ENCODE results near the gene TSC2.
A peak's percentile ranks its signal among the peaks of the same experiment; 100 is the strongest.

TSC2 gene

DNA sequence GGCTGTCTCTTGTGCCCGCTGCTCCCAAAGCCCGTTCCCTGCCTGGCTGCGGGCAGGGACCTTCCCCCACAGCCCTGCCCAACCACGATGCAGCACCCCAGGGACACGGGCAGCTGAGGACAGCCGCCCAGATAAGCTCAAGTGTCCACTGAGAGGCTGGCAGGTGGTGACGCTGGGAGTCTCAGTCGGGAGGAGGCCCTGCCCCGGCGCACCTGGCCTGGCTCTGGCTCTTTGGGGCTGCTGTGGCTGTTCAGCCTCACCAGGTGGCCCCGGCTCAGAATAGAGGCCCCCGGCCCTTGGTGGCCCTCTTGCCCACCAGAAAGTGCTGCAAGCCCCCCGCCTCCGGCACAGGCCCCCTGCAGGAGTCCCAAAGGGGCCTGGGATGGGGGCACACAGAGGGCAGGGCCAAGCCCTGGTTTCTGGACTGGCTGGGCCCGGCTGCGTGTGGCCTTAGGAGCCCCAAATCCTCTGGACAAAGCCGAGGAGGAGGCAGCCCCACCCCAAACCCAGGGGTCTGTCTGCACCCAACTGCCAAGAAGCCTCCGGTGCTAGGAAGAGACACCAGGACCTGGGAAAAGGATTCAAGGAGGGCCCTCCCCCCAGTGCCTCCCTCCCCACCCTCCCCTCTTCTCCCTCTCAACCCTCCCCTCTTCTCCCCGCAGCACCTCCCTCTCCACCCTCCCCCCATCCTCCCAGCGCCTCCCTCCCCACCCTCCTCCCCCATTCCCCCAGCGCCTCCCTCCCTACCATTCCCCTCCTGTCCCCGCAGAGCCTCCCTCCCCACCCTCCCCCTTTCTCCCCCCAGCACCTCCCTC lies 5.4 kb upstream of the TSC2 start:
- no peak for DNase-seq

DNA sequence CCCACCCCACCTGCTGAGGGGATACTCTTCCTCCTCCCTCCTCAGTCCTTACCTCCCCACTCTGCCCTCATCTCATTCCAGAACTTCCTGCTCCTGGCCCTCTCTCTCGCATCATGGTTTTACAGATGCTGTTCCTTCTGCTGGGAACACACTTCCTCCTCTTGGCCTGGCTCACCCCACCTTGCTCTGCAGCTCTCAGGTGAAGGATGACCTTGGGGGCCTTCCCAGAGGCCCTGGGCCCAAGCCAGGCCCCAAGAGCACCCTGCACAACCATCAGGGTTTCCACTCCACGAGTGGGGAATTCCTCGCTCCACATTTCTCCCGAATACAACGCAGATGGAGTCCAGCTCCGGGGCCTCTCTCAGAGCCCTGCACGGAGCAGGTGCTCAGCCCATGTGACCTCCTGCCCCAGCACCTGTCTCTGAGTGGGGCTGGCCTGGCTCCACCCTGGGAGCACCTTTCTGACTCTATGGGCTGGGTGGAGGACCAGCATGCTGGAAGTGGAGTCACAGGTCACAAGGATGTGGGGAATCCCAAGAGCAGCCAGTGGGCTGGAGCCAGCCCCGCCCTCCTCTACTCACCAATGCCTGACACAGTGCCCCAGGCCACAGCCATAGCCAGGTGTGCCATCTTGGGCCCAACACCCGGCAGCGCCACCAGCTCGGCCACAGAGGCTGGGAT lies 4.7 kb upstream of the TSC2 start:
- DNase-seq = no peak

DNA sequence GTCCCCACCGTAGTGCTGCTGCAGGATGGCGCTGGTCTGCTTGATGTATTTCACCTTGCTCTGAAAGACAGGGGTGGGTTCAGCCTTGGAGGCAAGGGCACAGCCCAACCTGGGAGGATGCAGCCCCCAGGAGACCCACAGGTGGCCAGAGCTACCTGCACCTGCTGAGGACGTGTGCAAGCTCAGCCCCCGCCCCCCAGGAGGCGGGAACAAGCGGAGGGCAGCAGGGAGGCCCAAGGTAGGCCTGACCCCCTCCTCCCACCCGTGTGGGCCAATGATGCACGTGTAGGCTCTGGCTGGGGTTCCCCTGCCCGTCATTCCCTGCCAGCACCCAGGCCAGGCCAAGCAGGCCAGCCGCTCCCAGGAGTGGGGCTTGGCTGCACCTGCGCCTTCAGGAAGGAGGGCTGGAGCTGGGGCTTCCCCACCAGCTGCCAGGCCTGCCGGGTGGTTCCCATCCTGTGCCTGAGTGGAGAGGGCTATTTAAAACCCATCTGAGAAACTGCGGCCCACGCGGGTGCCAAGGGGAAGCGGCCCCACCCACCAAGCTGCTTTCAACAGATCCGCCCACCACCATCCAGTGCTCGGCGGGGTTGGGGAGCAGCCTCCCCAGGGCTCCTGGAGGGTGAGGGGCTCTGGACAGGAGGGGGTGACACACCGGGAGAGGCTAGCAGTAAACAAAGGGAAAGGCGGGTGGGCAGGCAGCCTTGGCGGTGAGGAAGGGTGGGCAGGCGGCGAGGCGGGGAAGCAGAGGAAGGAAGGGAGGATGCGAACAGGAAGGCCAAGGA lies 3.9 kb upstream of the TSC2 start:
- no peak for DNase-seq

DNA sequence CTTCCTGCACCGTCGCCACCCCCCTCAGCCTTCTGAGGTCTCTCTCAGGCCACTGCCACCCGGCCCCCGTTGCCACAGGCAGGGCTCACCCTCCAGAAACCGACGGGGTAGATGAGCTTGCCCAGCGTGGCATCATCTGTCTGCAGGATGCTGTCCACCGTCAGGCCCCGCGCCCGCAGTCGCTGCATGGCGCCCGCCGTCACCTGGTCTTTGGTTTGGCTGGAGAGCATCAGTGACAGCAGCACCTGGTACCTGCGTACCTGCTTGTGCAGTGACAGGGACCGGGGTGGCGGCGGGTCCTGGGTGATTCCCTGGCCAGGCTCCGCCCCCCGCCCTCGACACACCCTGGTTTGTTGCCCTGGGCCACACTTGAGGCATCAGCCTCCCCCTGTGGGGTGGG lies 3.2 kb upstream of the TSC2 start:
- no peak for DNase-seq

DNA sequence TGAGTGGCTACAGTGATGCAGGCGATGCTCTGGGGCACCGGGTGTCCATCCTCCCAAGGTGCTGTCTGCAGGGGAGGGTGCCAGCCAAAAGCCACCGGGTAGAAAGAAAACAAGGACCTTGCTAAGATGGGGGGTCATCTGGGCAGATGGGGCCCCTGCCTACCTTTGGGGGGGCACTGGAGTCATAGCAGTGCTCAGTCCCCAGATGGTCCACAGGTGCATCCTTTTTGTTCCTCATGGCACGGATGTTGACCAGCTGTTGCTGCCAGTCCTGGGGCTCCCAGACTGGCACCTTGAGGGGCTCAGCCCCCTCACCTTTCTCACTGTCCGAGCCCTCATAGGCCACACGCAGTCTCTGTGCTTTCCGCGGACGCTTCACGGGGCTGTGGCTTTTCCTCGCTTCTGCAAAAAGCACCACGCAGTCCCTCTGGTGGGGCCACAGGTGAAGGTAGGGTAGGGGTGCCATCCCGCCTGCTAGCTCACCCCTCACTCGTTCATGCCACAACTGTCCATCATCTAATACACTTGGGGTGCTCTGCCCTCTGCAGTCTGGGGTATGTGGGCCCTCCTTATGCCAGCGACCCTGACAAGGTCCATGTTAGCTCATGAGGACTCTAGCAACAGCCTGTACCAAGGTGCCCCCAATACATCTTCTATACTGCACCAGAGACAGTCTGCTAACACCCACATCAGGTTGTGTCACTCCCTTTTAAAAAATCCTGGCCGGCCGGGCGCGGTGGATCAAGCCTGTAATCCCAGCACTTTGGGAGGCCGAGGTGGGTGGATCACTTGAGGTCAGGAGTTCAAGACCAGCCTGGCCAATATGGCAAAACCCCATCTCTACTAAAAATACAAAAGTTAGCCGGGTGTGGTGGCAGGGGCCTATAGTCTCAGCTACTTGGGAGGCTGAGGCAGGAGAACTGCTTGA lies 1.6 kb upstream of the TSC2 start:
- DNase-seq = no peak

DNA sequence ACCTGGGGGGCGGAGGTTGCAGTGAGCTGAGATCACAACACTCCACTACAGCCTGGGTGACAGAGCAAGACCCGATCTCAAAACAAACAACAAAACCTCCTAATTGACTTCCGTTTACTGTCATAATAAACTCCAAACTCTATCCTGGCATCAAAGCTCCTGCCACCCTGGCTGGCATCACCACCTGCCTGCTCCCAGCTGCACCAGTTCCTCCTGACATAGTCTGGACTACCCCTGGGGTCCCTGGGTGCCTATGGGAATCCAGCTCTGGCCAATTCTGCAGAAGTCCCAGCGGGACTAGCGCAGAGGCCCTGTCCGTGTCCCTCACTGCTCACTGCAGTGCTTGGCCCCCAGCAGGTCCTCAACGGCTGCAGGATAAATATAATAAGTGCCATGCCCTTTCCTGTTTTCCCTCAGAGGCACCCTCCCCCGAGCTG lies 874 bp upstream of the TSC2 start:
- no peak for DNase-seq

DNA sequence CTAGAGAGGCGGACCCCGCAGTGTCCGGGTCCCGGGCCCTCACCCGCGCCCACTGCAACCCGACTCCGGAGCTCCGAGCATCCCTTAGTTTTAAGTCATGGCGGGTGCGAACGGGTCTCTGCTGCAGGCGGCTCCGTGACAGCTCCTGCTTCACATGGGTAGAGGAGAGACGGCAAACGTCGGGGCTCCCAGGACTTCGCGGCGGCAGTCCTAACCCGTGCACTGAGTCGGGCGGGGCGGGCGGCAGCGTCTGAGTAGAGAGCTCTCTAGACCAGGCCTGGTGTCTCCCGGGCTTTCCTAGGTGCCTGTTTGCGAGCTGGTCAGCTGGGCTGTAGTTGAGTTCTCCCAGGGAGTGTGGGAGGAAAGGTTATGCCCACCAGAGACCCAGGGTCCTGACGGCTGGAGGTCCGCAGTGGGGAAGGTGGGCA lies 345 bp downstream of the TSC2 start:
- DNase-seq = no peak

DNA sequence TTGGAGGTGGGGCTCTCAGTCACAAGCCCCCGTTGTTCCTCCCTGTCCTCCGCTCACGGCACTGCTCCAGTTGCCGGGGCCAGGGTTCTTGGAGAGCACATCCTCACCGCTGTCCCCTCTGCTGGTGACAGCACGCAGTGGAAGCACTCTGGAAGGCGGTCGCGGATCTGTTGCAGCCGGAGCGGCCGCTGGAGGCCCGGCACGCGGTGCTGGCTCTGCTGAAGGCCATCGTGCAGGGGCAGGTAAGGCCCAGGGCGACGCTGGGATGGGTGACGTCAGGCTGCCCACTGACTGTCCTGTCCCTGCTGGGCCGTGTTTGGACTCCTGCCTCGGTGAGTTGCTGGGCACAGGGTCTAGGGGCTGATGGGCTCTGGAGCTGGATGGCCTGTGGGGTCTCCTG lies 5.4 kb downstream of the TSC2 start:
- no peak for DNase-seq

DNA sequence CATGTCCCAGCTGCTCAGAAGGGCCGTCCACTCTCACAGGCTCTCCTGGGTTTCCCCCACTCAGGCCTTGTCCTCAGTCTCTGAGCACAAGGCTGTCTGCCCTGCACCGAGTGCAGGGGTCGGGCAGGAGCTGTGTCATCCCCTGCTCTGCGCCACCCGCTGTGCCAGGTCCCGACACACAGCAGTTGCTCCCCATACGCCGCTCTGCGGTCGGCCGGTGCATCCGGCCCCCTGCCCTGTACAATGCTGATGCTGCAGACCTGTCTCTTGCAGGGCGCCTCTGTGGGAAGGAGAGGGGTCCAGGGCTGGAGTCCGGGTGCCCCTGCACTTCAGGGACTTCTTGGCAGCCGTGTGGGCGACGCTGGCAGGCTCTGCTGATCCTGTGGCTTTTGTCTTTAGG lies 6.1 kb downstream of the TSC2 start:
- no peak for DNase-seq

DNA sequence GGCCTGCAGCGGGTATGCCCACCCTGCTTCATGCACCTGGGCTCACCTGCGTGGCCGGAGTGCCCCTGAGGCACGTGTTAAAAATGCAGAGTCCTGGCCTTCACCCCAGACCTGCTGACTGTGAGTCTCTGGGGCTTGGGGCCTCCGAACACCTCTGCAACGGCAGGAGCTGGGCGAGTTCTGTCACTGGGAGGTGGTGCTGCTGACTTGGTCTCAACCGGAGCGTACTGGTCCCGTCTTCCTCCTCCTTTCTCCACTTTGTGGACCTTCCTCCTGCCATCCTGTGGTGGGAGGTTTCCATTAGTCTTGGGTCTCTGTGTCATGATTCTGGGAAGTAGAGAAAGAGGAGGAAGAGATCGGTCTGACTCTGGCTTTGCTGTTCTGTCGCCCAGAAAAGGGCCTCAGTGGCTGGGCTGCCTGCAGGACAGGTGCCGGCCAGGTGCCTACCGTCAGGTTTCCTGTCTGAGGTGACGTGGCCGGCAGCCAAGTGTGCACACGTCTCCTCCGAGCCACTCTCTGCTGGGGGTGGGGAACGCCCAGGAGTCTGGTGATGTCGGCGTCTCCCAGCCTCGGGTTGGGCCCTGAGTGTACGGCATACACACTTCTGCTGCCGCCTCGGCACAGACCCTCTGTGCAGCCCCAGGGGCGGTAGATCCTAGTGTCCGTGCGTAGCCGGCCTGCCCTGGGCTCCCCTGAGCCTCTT lies 6.9 kb downstream of the TSC2 start:
- no peak for DNase-seq

DNA sequence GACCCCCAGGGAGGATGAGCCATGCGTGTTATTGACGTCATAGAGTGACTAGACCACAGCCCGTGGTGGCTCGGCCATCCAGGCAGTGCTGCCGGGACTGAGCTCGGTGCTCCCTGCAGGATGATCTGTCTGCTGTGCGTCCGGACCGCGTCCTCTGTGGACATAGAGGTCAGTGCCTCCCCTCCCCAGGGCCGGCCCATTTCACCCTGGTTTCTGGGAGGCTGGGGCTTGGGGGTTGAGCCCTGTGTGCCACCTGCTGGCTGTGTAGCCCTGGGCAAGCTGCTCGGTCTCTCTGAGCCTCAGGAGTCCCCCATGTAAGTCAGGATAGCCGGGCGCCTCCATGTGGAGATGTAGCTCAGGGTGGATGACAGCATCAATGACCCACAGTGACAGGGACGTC lies 8.3 kb downstream of the TSC2 start:
- DNase-seq = no peak

DNA sequence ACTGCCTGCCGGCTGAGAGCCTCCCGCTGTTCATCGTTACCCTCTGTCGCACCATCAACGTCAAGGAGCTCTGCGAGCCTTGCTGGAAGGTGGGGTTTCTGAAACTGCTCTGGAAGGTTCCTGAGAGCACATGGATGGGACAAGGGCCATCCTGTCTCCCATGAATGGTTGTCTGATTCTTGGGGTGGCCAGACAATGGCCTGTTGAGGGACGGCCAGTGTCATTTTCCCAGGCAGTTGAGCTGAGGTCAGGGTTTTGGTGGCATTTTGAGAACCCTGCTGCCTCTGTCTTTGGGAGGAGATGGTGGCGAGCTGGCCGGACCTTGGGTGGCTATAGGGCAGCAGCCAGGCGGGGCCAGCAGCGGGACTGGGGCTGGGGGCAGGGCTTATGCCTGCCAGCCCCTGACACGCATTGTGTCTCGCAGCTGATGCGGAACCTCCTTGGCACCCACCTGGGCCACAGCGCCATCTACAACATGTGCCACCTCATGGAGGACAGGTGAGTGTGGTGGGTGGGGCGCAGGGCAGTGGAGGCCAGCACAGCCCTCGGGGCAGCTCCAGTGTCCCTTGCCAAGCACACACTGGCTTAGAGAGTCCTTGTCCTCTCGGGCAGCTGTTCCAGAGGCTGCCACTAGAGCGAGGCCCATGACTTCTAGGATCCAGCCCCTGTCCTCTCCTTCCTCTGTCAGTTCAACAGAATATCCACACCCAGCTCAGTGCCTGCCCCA lies 9.1 kb downstream of the TSC2 start:
- DNase-seq = no peak

DNA sequence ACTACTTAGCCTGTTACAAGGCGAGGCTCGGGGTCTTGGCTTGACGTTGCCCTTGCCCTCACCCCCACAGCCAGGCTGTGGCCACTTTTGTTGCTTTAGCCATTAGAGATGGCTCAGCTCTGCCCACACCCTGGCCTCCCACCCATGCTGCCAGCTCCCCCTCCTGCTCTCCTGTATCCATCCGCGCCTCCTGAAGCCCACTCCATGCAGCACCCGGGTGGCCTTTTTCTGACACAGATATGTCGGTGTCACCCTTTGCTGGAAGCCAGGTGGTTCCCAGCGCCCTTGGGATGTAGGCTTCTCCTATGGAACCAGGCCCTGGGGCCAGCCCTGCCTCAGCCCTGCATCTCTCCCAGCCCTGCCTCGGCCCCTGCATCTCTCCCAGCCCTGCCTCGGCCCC lies 9.7 kb downstream of the TSC2 start:
- no peak for DNase-seq

DNA sequence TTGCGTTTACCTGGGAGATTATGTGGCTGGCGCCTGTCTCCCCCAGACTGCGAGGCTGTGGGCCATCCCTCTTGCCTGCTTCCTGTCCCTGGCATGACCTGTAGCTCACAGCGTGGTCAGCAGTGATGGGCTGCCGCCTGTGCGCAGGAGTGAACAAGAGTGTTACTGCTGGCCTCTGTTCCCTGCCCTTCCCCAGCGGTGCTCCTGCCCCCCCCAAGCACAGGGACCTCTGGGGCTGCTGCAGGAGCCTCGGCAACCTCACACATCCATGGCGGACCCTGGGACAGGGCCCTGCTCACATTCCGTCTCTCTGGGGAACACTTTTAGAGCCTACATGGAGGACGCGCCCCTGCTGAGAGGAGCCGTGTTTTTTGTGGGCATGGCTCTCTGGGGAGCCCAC lies 10.6 kb downstream of the TSC2 start:
- DNase-seq = peak; percentile 67

DNA sequence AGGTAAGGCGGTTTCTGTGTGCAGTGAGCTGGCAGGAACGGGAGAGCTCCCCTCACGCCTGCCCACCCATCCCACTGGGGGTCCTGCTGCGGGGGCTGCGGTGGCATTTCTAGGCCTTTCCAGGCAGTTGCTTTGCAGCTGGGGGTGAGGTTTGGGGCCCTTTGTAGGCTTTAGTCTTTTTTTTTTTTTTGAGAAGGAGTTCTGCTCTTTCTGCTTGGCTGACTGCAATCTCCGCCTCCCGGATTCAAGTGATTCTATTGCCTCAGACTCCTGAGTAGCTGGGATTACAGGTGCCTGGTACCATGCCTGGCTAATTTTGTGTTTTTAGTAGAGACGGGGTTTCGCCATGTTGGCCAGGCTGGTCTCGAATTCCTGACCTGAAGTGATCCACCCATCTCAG lies 11.1 kb downstream of the TSC2 start:
- DNase-seq = peak; percentile 58

DNA sequence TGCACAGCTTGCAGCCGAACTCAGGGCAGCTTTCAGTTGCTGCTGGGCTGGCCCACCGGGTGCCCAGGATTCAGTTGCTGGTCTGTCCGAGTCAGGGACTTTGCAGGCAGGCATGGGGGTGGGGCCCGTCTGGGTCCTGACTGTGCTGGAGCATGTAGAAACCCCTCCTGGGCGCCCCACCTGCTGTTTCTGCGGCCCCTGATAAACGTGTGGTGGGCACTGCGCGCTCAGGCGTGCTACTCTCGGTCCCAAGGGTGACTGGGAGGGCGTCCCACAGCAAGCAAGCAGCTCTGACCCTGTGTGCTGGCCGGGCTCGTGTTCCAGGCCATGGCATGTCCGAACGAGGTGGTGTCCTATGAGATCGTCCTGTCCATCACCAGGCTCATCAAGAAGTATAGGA lies 12.6 kb downstream of the TSC2 start:
- DNase-seq = no peak

DNA sequence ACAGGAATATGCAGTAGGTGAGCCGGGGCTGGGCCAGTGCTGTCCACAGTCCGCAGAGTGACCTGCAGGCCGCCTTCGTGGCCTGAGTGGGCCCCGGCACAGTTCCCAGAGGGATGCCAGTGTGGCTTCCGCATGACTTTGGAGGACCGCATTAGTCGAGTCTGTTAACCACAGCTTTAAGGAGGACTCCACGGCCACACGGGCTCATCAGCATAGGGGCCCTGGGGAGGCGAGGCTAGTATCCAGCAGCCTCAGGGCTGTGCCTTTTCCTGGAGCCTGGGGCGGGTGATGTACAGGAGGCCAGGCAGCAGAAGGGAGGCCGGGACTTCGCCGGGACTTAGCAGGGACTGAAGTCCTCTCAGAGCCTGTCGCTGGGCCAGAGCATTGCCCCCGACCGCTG lies 13.2 kb downstream of the TSC2 start:
- DNase-seq = no peak

DNA sequence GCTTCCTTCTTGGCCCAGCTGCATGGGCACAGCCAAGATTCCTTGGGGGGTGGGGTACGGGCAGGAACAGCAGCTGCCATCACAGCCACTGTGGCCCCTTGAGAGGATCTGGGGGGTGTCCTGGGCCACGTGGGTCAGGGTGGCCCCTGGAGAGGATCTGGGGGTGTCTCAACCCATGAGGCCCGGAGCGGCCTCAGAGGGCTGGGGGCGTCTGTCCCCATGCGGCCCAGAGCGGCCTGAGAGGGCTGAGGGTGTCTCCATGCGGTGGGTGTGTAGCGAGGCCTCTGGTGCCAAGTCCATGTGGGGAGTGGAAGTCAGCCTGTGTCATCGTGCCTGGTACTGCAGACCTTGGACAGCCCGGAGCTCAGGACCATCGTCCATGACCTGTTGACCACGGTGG lies 13.7 kb downstream of the TSC2 start:
- DNase-seq = no peak

DNA sequence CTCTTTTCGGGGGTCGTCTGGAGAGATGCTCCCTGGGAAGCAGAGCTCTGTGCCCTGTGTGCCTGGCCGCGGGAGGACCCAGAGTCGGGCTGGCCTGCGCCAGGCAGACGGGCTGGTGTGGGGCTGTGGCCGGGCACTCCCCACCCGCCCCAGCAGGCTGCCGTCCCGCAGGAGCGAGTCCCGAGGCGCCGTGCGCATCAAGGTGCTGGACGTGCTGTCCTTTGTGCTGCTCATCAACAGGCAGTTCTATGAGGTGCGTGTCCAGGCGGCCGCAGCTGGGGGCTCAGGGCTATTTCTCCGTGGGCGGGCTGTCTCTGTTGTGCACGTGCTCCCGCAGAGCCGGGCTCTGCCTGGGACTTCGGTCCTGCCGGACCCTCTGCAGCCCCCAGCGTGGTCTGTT lies 15.0 kb downstream of the TSC2 start:
- DNase-seq = no peak

DNA sequence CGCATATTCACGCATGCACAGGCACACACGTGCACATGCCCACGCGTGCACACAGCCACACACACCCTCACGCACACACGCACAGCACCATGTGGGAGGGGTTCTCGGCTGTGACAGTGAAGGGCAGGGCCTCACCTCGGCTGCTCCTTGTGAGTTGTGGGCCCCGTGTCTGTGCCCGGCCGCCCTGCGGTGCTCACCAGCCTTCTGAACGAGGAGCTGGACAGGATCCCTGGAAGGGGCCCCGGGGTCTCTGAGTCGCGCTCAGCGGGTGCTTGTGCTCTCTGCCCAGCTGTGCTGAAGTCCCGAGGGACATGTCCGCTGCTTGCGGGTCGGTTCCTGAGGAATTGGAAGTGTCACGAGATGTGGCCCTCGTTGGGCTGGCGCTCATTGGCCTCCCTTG lies 16.1 kb downstream of the TSC2 start:
- no peak for DNase-seq
